Measurements from ENCODE around the gene SLC16A14. TPM values are rescaled to one million over a fixed set of nuclear protein-coding genes. Genes with fewer than 3 reads are reported as not detected.

Gene SLC16A14
- total and polyA plus RNA-seq, 7 donors, result 0.23 to 4.8 (median 0.71) TPM

GRCh38 chr2:229996320-229996719, 72.4 kb downstream of the SLC16A14 start:
- 94 to 95% methylated on average over 4 of the region's 4 CpGs for WGBS, 2 donors
- no peak for DNase-seq
- Histone ChIP-seq H3K4me3 (no peak overlapping the region), H3K27me3 (no peaks in the 10 kb centered on the region), H3K9me3 (no peaks in the 10 kb centered on the region), H3K36me3 (no peaks in the 10 kb centered on the region), H3K4me1 (no peaks in the 10 kb centered on the region), H3K27ac (no peak overlapping the region)
- no peak for TF ChIP-seq POLR2A (IDR thresholded peaks at IDR 0.05)
- no peak for TF ChIP-seq CTCF (IDR thresholded peaks at IDR 0.05)
- intact Hi-C loops (cut with DNase I), result no loop called here

DNA sequence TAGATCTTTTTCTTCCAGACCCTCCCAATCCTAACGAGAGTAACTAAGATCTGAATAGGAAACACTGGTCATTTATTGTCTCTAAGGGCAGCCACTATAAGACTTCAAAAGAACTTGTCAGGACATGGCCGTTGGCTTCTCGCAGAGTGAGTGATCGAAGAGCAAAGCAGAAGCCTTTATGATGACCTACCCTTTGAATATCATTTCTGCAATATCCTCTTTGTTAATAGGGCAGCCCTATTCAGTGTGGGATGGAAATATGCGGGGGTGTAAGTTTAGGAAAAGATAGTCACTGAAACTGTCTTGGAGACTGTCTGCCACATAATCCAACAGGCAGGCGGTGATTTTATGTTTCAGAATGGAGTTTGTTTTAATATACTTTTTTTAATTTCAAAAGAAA, 75.5 kb downstream of the SLC16A14 start:
- H3K36me3 ChIP-seq, result no peaks in the 10 kb centered on the region
- H3K9me3 ChIP-seq, result no peaks in the 10 kb centered on the region
- no peaks in the 10 kb centered on the region for H3K27me3 ChIP-seq
- TF ChIP-seq CTCF (IDR thresholded peaks at IDR 0.05) (no peak), POLR2A (IDR thresholded peaks at IDR 0.05) (no peak), EP300 (IDR thresholded peaks at IDR 0.05) (no peak), POLR2AphosphoS5 (IDR thresholded peaks at IDR 0.05) (no peak)
- no peak overlapping the region for H3K4me3 ChIP-seq
- WGBS, 2 donors, result 93 to 94% methylated on average over 6 of the region's 6 CpGs
- H3K27ac ChIP-seq, result no peak overlapping the region
- no peak for DNase-seq
- intact Hi-C loops (cut with DNase I), result no loop called here
- no peaks in the 10 kb centered on the region for H3K4me1 ChIP-seq

Small RNAs within 50 kb of the gene (small RNA-seq; reads per million reads assigned to genes)
- gene RNY4P19, result 0 reads per million in 3 donors

Other genes with a start within 250 kb of the SLC16A14 start
- gene TRIP12, start 146.9 kb downstream of the SLC16A14 start, total RNA-seq, result 100 to 1,000 TPM; 144 to 168 (median 159) TPM
- 10 to 100 TPM; 20.4 to 49.5 (median 23.8) TPM for gene TRIP12, start 146.9 kb downstream of the SLC16A14 start, polyA plus RNA-seq
- 1 to 10 TPM; 2.9 to 3.5 (median 3.1) TPM for gene FBXO36, start 146.4 kb downstream of the SLC16A14 start, total RNA-seq
- gene FBXO36, start 146.4 kb downstream of the SLC16A14 start, polyA plus RNA-seq, result 1 to 10 TPM in 1 of 3 donors, under 1 TPM in 2; 0.90 to 2.4 (median 0.92) TPM
- 10 to 100 TPM; 15.3 to 22.7 (median 18.9) TPM for gene SP110, start 151.1 kb upstream of the SLC16A14 start, total RNA-seq
- 10 to 100 TPM in 2 of 3 donors, 1 to 10 TPM in 1; 9.2 to 41.8 (median 10.8) TPM for gene SP110, start 151.1 kb upstream of the SLC16A14 start, polyA plus RNA-seq
- 1 to 10 TPM in 2 of 4 donors, not detected in 2; 2.1 TPM for gene SP140, start 156.8 kb upstream of the SLC16A14 start, total RNA-seq
- 10 to 100 TPM in 1 of 3 donors, 1 to 10 TPM in 1, under 1 TPM in 1; under 0.01 to 19.2 (median 1.8) TPM for gene SP140, start 156.8 kb upstream of the SLC16A14 start, polyA plus RNA-seq

Measured in sigmoid colon (tissue), 7 donors.